GM12874 (cell line): ENCODE data around the gene AK2.

ENCODE experiments used
- CTCF ChIP-seq: IDR thresholded peaks from 2 replicates; pipeline ENCODE4 v1.5.1; 2011; ENCODE audit warnings: low read depth, mild to moderate bottlenecking, control low read depth, low read length, moderate library complexity; ENCODE audit not compliant: insufficient read depth

The AK2 gene

GRCh38 chr1:33080373-33080772, 43.7 kb upstream of the AK2 start:
- no peak for TF ChIP-seq CTCF

GRCh38 chr1:33078030-33078591, 41.4 kb upstream of the AK2 start:
- TF ChIP-seq CTCF: no peak

GRCh38 chr1:33074193-33074945, 37.7 kb upstream of the AK2 start:
- no peak for TF ChIP-seq CTCF

GRCh38 chr1:33072707-33073106, 36.0 kb upstream of the AK2 start:
- no peak for TF ChIP-seq CTCF

- TF ChIP-seq CTCF: no peak
Measured at GRCh38 chr1:33070628-33071027, 33.9 kb upstream of the AK2 start.

GRCh38 chr1:33065301-33065700, 28.6 kb upstream of the AK2 start:
- TF ChIP-seq CTCF: no peak

- no peak for TF ChIP-seq CTCF
Measured at GRCh38 chr1:33061834-33062233, 25.2 kb upstream of the AK2 start.
